ENCODE data around the gene MECP2. TPM values are rescaled to one million over a fixed set of nuclear protein-coding genes. Genes with fewer than 3 reads are reported as not detected.

The MECP2 gene
- total and polyA plus RNA-seq, 2 of the 13 experiments (the other 11 are each of a cell fraction or from before 2014, with no cell fraction given) = 7.9 to 18.1 TPM

GRCh38 chrX:153992180-153992579, 105.3 kb downstream of the MECP2 start (continued):
- no peak for TF ChIP-seq CERS6 (CRISPR knock-in tag; IDR thresholded peaks at IDR 0.05)
- TF ChIP-seq ETV6 (CRISPR knock-in tag; conservative IDR thresholded peaks at IDR 0.05) = no peak
- no peak for TF ChIP-seq THAP9 (CRISPR knock-in tag; IDR thresholded peaks at IDR 0.05; ENCODE audit: borderline replicate concordance)
- no peak for TF ChIP-seq MBNL3 (CRISPR knock-in tag; conservative IDR thresholded peaks at IDR 0.05)
- no peak for TF ChIP-seq PHF5A (CRISPR knock-in tag; IDR thresholded peaks at IDR 0.05; ENCODE audit: low read depth, unreplicated experiment)
- TF ChIP-seq ATRX (CRISPR knock-in tag; IDR thresholded peaks at IDR 0.05; ENCODE audit: borderline replicate concordance) = no peak
- no peak for TF ChIP-seq ZNF546 (CRISPR knock-in tag; conservative IDR thresholded peaks at IDR 0.05)
- TF ChIP-seq HINFP (CRISPR knock-in tag; IDR thresholded peaks at IDR 0.05; ENCODE audit: low read depth) = no peak
- no peak for TF ChIP-seq ZNF383 (CRISPR knock-in tag; IDR thresholded peaks at IDR 0.05; ENCODE audit: borderline replicate concordance)
- no peak for TF ChIP-seq ZFY (CRISPR knock-in tag; IDR thresholded peaks at IDR 0.05)
- peak; percentile 41; the same call in 1 of the 2 replicates for TF ChIP-seq BCL6 (CRISPR knock-in tag; IDR thresholded peaks at IDR 0.05)
- no peak for TF ChIP-seq RXRA (CRISPR knock-in tag; IDR thresholded peaks at IDR 0.05)
- no peak for TF ChIP-seq TSC22D2 (CRISPR knock-in tag; IDR thresholded peaks at IDR 0.05; ENCODE audit: borderline replicate concordance)
- no peak for TF ChIP-seq NFE2 (CRISPR knock-in tag; IDR thresholded peaks at IDR 0.05)
- TF ChIP-seq SMAD9 (CRISPR knock-in tag; IDR thresholded peaks at IDR 0.05) = no peak
